ENCODE results near the gene WDR11.

The WDR11 gene

DNA sequence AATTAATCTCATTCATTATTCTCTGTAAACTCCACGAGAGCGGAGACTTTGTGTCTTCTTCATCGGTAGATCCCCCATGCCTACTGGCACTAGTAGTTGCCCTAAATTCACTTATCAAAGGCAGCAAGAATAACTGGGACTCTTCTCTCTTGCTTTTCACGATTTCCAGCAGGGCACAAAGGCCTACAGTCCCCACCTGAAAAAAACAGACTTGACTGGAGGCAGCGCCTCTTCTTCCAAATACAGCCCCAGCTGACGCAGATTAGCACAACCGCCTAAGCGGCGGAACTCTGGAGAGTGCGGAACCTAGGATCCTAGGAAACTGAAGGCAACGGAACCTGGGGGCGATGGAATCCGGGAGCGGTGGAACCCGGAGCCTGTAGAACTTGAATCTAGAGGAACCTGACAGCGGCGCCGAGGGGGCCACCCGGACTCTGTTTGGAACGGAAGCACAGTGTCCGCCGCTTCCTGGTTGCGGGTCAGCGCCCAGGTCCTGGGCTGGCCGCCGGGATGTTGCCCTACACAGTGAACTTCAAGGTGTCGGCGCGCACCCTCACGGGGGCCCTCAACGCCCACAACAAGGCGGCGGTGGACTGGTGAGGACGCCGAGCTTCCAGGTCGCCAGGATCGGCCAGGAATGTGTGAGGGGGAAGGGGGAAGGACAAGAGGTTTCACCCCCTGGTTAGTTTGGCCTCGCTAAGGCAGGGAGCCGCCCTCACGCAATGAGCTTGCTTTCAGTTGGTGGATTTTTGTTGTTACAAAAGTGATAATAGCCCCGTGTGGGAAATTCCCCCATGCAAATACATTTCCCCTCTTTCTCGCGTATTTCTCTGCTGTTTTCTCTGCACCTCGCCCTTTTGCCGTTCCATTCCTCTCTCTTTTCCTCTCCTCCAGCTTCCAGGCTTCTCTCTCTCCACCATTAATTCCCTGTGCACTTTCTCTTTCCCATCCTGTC, at the start of gene WDR11:
TSS of gene WDR11 (plus strand) at position 452 of the 955 bp plus-strand sequence. CDS start at position 511, 59 bp downstream.
- peak; percentile 72 for DNase-seq (ENCODE audit: low read depth)

GRCh38 chr10:120802935-120803334, 48.2 kb upstream of the WDR11 start:
- no peak for DNase-seq (ENCODE audit: low read depth)

DNA sequence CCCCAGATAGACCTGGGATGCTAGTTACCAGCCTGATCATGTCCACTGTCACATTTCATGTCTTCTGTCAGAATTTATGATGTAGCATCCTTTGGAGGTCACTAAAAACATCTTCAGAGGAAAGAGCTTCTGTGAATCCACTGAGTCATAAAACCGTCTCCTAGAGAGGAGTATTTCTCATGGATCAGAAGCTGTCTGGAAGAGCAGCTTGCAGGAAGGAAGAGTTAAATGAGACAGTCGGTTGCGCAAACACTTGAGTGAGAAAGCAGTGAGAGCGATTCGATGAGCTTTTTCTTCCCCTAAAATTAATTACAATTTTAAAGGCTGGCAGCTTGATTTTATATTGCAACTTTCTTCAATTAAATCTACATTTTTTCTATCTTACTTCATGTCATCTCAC, 47.2 kb upstream of the WDR11 start:
- DNase-seq (ENCODE audit: low read depth) = no peak

DNA sequence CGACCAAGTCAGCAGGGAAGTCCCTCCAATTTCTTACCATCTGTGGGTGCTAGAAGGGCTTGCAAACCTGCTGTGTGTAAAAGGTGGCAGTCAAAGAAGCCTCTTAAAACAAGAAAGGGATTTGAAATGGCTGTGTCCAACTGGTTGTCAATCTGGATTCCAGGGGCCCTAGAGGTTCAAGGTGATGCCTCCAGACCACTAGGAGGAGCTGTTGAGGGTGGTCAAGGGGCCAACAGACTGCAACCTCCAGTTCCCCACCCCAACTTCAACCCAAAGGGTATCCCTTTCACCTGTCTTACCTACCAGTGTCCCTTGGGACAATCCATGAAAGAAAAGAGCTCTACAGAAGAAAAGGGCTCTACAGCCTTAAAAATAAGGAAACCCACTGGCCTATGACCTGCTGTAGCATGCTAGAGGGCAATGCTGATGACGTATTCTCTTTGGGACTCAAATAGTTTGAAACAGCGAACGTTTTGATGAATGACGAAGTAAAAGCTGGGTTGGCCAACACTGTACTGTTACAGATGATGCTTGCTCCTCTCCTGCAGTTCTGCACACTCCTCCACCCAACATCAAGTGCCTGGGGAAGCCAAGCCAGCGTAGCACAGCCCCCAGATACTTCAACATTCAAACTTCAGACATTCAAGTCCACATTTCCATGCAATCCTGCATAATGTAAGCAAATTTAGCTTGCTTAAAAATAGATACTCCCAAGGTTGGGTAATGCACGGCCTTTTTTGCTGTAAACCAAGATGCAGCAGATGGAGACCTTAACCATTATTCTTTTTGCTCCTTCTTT, 45.9 kb upstream of the WDR11 start:
- DNase-seq (ENCODE audit: low read depth) = no peak

DNA sequence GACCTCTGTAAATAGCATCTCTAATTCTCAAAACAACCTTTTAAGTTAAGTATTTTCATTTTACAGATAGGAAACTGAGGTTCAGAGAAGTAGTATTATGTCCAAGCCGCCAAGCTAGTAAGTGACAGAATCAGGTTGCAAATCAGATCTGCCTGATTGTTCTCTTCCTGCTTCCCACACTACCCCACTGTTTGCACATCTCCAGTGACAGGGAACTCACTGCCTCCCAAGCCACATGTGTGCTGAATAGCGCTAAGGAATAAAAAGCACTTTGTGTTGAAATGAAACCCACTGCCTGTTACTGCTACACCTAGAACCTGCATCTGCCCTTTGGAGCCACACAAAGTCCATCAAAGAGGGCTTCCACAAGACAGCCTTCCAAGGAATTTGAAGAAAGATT, 45.1 kb upstream of the WDR11 start:
- no peak for DNase-seq (ENCODE audit: low read depth)

DNA sequence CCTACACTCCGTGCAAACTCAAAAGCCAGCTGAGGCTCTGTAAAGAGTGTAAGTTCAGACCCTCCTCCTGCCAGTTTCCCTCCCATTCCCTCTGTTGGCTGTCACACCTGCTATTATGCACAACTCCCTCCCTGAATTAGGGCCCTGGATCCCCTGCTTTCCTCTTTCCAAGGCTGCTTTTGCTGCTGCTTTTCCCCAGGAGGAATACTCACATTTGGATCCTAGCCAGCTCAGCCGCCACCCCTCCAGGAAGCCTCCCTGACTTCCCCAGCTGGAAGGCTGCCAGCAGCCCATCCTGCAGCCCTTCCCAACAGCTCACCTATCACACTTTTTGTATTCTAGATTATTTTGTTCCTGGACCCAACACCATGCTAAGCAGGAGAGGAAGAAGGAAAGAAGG, 40.9 kb upstream of the WDR11 start:
- DNase-seq (ENCODE audit: low read depth) = no peak

- no peak for DNase-seq (ENCODE audit: low read depth)
Measured at GRCh38 chr10:120813085-120813484, 38.1 kb upstream of the WDR11 start.

- no peak for DNase-seq (ENCODE audit: low read depth)
Measured at GRCh38 chr10:120818301-120818700, 32.9 kb upstream of the WDR11 start.

- DNase-seq (ENCODE audit: low read depth) = no peak
Measured at GRCh38 chr10:120819366-120819765, 31.8 kb upstream of the WDR11 start.

DNA sequence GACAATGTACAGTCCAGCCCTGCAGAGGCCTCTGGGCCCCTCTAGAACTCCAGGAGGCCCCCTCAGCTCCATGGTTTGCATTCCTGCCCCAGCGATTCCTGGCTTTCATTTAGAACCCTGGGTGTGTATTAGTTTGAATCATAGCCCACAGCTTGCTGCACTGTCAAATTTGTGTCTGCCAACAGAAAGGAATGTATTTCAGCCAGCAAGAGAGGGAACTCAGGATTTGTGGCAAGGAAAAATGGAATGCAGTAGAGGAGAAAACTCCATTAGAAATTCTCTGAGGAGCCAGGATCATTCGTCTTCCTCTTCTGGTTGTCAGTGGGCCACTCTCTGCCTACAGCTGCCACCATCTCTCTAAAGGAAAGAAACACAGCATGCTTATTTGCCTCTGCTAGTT, 27.9 kb upstream of the WDR11 start:
- DNase-seq (ENCODE audit: low read depth) = no peak

- DNase-seq (ENCODE audit: low read depth) = no peak
Measured at GRCh38 chr10:120824881-120825309, 26.3 kb upstream of the WDR11 start.

GRCh38 chr10:120825878-120826769, 25.0 kb upstream of the WDR11 start:
- no peak for DNase-seq (ENCODE audit: low read depth)

GRCh38 chr10:120827251-120827875, 23.8 kb upstream of the WDR11 start:
- no peak for DNase-seq (ENCODE audit: low read depth)

GRCh38 chr10:120828763-120829319, 22.3 kb upstream of the WDR11 start:
- DNase-seq (ENCODE audit: low read depth) = no peak

DNA sequence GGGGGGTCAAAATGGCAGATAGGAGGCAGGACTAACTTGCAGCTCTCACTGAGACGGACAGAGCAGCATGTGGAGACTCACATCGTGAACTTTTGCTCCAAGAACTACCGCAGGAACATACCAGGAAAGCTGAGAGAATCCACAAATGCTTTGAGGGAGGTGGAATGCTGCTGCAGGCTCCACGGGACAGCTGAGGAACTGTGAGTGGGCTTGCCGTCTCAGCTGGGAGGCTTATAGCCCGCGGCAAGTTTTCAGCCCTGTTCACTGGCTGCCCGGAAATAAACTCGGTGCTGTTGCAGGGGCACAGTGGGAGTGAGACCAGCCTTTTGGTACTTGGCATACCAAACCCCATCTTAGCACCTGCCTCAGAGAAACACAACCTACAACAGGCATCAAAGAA, 19.1 kb upstream of the WDR11 start:
- no peak for DNase-seq (ENCODE audit: low read depth)

DNA sequence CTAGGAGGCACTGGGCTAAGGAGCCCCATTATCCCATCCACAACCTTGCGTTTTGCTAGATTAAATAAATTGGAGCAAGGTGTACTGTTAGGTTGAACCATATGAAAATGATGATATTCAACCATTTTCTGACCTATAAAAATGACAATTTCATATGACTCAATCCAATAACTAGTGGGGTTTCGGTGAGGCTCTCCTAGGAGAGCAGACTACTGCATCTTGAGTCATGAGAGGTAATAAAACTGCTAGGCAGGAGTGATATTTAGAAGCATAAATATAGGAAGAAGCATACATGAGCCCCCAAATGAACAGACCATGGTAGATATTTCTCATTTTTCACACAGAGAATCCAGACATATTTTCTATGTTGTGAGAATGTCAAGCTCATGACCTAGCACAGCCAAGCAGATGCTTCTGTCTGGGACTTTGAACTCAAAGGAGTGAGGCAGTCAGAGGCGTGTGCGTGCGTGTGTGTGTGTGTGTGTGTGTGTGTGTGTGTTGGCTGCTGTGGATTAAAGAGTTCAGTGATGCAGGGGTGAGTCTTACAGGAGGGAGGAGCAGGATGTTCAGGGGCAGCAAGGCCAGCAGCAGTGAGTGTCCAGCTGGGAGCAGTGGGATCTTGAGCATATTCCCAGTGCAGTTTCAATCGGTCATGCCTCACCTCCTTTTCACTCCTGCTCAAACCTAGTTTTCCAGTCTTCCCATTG, 17.8 kb upstream of the WDR11 start:
- DNase-seq (ENCODE audit: low read depth) = no peak

DNA sequence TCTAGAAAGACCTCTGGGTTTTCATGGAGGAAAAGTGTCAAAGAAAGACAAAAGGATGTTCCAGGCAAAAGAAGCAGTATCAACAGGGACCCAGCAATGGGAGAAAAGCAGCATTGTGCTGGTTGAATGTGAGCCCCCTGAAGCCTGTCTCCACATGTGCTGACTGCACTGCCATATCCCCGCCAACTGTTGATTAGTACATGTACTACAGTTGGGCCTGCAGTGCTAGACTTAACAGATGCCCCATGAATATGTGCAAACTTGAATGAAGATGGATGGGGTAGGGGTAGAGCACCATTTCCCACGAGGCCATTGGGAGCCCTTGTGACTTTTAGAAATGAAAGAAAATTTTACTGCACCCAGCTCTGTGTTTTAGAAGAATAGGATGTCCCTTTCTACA, 15.6 kb upstream of the WDR11 start:
- DNase-seq (ENCODE audit: low read depth) = no peak

GRCh38 chr10:120838941-120839340, 12.2 kb upstream of the WDR11 start:
- DNase-seq (ENCODE audit: low read depth) = no peak

GRCh38 chr10:120841522-120842189, 9.5 kb upstream of the WDR11 start:
- DNase-seq (ENCODE audit: low read depth) = no peak

- DNase-seq (ENCODE audit: low read depth) = no peak
Measured at GRCh38 chr10:120854388-120854787, 3.2 kb downstream of the WDR11 start.
